ENCODE measurements around the gene TRPV6.

DNA sequence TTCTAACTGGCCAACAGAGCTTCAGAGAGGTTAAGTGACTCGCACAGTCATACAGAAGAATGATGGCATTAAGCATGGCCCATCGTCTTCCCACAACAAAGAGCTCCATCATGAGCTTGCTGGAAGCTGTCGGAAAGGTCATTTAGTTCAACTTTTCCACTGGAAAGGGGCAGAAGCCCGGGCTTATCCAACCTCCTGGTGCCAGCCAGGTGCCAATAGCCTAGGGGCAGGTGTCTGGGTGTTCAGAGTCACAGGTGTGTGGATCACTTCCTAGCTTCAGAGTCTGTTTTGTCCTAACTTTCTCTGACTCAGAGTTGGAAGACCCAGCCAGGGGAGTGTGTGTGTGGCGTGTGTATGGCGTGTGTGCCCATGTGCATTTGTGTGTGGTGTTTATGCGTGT is 1.3 kb upstream of the TRPV6 start:
- no peak for TF ChIP-seq EZH2 (IDR thresholded peaks at IDR 0.05)
- TF ChIP-seq, protein P1, sequence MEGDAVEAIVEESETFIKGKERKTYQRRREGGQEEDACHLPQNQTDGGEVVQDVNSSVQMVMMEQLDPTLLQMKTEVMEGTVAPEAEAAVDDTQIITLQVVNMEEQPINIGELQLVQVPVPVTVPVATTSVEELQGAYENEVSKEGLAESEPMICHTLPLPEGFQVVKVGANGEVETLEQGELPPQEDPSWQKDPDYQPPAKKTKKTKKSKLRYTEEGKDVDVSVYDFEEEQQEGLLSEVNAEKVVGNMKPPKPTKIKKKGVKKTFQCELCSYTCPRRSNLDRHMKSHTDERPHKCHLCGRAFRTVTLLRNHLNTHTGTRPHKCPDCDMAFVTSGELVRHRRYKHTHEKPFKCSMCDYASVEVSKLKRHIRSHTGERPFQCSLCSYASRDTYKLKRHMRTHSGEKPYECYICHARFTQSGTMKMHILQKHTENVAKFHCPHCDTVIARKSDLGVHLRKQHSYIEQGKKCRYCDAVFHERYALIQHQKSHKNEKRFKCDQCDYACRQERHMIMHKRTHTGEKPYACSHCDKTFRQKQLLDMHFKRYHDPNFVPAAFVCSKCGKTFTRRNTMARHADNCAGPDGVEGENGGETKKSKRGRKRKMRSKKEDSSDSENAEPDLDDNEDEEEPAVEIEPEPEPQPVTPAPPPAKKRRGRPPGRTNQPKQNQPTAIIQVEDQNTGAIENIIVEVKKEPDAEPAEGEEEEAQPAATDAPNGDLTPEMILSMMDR (IDR thresholded peaks at IDR 0.05) = no peak
- no peak for TF ChIP-seq EZH2phosphoT487 (IDR thresholded peaks at IDR 0.05)
